T-helper 9 cell (primary cell): Measurements from ENCODE around the gene ZNF787.
"Not testable (repeated sequence)": the region's sequence is repeated elsewhere in the genome, so short reads cannot be mapped to it uniquely, and the experiment has no call there.

Source experiments
- DNase-seq: peaks from one replicate; pipeline ENCODE4 v3.0.0-alpha.2; 2020

The ZNF787 gene

DNA sequence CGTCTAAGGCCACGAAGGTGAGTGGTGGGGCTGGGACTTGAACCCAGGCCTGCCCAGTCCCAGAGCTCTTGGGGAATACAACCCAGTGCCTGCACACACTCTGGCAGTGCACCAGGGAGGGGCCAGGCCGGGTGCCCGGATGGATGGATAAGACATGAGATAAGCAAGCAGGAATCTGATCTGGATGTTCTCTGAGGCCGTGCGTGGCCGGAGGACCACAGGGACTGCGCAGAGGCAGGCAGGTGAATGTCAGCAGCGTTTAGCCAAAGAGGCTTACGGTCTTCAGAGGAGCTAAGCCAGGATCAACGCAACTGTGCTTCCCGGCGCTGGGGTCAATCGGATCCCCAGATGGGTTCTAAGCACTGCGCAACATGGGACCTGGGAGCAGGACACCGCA, 1.5 kb downstream of the ZNF787 start:
- DNase-seq, result no peak

DNA sequence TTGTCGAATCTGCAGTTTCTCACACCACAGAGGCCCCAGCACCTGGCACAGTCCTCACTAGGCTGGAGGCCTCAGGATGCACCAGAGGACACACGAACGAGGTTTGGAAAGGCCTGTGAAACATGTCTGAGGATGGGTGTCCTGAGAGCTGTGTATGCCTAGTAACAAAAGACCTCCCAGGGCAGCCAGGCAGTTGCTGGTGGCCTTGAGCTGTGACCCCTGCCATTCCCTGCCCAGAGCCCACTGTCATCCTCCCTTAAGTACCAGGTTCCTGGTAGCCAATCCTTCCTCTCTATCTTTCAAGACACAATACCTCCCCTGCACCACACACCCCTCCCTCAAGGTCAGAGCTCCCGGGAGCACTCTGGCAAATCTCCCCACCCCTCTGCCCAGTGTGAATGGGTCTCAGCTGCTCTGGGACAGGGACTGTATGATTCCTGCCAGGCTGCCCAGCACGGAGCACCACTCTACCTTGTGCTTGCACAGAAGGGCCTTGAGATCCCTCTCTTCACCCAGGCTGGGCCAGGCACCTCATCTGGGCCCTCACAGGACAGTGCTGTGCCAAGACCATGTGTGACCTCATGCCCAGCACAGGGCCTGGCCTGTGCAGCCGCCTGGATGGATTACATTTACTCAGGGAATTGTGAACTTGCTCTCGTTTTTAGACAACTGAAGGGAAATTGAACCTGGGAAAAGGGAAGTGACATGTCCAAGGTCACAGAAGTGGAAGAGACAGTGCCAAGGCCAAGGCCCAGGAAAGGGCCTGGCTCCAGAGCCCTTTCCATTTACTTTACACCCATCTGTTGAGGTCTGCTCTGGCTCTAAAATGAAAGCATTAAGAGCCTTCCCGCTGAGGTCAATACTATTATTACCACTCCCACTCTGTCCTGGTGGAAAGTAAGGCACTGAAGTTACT, 2.2 kb downstream of the ZNF787 start:
- no peak for DNase-seq

DNA sequence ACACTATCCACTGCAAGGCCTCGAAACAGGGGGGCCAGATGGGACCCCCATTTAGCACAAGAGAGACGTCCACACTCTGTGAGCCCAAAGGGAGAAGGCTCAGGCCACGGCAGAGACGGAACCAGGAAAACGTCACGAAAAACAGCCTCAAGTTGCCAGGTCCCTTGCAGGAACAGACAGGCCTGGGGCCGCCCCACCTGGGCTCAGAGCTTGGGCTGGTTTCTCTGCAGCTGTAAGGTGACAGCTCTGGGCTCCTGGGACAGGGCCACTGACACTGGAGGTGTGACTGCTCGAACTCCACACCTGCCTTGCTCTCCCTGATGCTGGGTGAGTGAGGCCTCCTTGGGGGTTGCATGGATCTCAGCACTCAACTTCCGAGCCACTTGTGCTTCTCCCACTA, 3.2 kb downstream of the ZNF787 start:
- no peak for DNase-seq

DNA sequence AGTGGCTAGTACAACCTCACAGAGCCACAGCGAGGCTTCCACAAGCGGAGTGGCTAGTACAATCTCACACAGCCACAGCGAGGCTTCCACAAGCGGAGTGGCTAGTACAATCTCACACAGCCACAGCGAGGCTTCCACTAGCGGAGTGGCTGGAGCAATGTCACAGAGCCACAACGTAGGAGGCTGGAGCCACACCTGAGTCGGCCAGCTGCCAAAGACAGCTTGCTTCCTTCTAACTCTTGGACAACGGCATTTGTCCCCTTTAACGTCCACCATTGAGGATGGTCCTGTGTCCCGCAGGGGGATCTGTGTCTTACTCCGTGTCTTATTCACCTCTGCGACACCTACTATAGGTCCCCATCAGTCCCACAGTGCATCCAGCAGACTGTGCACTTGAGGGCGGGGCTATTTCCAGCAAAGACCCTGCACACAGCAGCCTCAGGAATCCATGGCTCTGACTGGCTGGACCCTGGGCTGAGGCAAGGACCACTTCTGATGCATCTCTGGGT, 3.7 kb downstream of the ZNF787 start:
- no peak for DNase-seq

DNA sequence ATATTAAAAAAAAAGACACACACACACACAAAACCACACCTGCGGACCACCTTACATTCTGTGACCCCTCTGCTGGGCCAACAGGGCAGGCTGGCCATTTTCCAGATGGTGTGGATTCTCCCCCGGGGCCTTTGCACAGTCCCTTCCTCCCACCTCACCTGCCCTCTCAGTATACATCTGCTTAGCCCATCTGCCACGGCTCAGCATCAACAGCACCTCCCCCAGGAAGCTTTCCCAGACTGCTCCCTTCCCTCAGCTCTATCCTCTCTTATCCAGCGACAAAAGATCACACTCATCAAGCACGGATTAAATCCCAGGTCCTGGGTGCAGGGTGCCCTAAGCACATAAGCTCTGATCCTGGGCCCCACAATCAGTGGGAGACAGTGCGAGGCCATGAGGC, 4.5 kb downstream of the ZNF787 start:
- no peak for DNase-seq

DNA sequence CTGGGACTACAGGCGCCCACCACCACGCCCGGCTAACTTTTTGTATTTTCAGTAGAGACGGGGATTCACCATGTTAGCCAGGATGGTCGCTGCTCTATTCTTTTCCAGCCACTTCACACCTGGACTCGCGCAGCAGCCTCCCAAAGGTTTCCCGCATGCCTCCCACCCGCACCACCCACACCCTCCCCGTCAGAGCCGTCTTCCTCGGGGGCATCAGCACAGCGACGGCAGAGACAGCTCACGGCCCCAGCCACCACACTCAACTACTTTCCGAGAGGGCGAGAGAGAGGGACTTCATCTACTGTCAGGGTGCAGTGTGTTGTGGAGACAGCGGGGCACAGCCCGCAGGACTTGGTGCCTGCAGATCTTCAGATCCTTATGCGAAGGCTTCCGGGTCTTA, 5.6 kb downstream of the ZNF787 start:
- no peak for DNase-seq

DNA sequence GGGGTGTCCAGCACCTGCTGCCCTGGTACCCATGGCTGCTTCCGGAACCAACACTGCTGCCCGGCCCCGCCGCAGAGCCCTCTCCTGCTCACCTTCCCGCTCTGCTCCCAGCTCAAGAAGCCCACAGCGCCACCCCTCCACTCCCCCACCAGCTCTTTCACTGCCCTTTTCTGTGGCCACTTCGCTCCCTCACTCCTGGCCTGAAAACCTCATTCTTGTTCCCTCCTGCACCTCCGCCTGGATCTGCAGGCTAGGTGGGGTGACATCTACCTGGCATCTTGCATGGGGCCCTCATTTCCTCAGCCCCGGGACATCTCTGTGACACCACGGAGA, 6.4 kb downstream of the ZNF787 start:
- DNase-seq, result no peak

DNA sequence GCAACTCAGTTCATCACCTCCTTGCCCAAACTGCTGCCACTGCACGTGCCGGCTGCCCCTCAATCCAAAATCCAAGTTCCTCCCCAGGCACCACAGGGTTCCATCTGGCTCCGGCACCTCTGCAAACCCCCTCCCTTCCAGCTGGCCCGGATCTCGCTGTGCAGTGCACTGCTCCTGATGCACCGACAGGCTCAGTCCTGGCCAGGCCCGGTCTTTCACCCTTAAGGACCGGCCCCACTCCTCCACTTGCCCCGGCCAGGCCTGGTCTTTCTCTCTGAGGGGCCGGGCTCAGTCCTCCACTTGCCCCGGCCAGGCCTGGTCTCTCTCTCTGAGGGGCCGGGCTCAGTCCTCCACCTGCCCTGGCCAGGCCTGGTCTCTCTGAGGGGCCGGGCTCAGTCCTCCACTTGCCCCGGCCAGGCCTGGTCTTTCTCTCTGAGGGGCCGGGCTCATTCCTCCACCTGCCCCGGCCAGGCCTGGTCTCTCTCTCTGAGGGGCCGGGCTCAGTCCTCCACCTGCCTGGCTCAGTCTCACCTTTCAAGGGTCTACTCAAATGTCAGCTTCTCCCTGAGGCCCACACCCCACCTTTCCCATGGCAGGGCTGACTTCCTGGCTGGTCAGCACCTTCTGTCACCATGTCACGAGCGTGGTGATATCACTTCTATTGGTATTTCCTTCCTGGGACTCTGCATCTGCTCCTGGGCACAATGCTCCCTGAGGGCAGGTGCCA, 6.9 kb downstream of the ZNF787 start:
- no peak for DNase-seq

DNA sequence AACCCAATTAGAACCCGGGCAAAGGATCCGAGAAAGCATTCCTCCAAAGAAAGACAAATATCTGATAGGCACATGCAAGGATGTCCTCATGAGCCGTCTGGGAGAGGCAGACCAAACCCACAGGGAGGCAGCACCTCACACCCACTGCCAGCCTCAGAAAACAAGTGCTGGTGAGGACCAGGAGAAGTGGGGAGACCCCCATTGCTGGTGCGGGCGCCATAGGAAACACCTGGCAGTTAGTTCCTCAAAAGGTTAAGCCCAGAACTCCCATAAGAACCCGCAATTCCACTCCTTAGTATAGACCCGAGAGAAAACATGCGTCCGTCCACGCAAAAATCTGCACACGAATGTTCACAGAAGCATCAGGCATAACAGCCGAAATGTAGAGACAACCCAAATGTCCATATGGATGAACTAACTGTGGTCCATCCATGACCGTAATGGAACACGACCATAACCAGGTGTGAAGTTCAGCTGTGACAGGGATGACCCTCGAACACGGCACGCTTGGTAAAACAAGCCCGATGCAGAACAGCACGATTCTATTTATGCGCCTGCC, 7.9 kb downstream of the ZNF787 start:
- no peak for DNase-seq

DNA sequence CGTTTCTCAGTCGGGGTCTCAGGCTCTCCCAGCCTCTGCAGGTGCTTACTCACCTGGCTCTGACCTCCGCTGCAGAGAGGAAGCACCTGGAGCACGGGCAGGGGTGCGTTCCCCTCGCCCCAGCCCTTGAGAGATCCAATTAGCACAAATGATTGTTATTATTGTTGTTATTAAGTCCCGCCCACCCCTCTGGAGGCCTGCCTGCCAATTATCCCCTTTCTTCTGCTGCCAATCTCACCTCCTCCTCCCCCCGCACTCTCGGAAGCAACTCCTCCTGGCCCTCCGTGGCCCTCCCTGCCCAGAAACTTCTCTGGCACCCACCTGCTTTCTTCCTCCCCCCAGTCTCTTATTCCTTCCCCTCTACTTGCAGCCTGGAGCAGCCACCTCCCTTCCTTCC, 8.8 kb downstream of the ZNF787 start:
- DNase-seq, result no peak

DNA sequence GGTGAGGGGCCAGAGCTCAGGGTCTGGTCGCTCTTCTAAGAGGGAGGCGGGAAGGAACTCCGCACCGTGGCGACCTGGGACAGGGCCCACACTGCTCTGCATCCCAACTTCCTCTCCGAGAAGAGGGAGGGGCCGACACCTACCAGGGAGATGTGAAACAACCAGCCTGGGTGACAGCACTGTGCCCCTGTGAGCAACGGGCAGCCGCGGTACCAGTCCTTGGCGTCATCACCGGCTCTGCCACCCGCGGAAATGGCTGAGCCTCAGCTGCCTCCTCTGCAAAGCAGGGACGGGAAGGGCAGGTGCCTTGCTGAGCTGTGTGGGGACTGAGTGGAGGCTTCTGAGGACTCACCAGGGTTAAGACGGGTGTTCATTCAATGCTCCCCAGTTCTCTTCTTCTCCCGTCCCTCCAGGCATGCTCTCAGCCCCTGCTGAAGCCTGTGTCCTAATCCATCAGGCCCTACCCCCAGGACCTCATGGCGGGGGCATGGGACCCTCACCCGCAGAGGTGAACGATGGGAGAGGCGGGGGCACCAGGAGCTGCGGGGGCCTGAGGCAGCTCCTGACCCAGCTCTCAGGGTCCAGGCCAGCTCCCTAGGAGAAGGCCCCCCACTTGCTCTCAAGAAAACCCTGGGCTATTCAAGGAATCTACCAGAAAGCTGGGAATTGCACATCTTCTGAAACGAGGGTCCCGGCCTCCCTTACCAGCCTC, 9.3 kb downstream of the ZNF787 start:
- DNase-seq, result no peak

DNA sequence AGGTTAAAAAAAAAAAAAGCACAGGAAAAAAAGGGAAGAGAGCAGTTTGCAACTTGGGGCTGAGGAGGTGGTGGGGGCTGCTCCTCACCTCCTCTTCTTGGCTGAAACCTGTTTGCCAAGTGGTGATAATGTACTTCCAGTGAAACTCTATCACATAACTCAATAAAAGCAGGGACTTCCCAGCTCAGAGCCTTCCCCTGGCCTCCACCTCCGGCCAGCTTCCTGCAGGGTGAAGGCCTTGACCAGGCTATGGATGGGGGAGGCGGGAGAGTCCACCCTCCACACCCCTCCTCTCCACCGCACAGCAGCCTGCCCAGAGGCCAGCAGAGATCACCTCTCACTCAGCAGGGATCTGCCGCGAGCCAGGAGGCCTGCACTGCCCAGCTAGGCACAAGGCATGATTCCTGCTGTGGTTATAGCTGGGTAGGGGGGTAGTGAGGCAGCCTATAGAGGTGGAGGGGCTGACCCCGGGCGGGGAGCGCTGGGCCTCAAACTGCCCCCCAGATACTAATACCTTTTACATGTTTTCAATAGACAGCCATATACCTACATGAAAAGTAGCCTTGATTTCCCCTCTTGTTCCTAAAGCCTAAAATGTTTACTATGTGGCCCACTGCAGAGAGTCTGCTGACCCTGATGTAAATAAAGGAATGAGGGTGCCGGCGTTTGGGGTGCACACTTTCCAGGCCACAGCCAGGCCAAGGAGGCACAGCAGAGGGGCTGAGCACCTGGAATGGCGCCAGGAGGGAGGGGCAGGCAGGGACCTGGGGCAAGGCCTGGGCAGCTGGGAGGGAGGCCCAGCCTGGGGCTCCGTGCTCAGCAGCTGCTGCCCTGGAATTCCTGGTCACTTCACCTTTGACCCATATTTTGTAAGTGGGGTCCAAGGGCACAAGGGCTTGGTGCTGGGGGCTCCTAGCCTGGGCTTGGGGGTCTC, 10.3 kb downstream of the ZNF787 start:
- DNase-seq, result no peak

DNA sequence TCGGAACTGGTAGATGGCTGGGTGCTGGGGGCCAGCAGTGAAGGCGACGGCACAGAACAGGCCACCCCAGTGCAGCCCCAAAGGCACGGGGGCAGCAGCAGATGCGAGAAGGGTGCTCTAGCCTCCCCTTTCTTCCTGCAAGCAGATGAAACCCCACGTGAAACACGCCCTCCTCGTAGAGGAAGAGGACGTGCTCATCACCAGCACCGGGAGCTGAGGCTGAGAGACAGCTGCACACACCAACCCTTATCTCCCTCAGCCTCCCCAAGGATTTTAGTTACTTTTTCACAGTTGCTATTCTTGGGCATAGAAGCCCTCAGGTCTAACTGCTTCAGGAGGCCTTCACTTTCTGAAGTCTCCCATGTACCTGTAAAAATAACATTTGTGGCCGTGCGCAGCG, 11.9 kb downstream of the ZNF787 start:
- no peak for DNase-seq

DNA sequence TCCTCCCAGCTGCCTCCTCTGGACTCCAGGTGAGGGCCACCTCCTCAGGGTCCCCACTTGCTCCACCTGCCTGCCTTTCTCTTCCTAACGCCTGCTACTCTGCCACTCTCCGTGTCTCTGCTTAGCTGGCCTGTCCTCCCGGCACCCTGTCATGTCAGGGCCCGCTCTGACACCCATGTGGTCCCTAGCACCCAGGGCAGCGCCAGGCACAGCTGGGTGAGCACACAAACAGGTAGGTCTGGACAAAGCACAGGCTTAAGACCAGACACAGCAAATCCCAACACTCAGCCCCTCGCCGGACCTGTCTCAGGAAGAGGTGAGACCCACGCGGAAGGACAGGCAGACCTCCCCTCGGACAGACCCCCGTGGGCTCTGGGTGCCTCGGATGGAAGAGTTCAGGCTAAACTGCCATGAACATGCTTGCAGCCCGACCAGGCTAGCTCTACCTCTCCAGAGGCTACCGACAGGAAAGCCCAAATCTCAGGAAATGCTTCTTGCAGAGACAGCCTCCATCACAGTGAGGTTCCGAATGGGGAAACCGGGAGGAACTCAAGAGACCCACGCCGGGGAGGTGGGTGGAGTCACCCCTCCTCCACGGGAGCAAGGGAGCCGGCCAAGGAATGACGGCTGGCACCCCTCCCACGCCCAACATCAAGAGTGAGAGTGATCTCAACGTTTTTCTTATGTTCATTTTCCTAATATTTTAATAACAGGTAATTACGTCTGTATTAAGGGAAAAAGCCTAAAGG, 12.5 kb downstream of the ZNF787 start:
- DNase-seq, result no peak

DNA sequence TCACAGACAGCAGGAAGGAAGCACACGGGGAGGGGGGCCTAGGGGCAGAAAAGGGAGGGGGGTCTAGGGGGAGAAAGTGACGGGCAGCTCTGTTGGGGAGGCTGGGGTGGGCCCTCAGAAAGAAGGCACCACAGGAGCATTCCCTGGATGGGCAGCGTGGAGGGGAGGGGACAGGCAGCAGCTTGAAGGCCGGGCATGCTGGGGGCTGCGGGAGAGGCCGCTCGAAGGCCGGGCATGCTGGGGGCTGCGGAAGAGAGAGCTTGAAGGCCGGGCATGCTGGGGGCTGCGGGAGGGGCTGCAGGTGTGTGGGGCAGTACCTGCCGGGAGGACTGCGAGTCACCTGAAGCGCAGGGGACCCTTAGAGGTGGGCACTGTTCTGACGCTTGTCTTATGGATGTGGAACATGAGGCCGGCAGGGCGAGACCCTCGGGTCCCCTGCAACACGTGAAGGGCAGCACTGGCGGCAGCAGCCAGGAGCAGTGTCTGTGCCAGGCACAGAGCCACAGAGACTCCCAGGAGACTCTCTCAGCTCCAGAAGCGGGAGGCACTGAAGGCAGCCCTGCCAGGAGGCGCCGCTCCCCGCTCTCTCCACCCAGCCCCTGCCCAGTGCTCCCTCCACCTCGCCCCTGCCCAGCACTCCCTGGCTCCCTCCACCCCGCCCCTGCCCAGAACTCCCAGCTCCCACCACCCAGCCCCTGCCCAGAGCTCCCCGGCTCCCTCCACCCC, 13.3 kb downstream of the ZNF787 start:
- DNase-seq, result no peak

DNA sequence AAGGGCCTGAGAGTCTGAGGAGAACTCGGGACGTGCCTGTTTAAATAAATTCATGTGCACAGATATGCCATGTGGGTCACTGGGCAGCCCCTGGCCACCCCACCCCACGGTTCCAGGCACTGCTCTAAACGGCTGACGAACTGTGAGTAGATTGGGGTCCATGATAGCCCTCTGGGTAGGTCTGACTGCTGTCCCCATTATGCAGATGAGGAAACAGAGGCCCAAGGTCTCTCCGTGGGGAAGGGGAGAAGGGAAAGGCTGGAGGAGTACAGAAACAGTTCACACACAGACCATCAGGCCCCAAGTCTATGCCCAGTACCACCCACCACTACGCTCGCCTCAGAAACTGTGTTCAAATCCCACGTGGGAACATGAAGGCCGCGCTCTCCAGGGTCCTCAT, 14.1 kb downstream of the ZNF787 start:
- no peak for DNase-seq

DNA sequence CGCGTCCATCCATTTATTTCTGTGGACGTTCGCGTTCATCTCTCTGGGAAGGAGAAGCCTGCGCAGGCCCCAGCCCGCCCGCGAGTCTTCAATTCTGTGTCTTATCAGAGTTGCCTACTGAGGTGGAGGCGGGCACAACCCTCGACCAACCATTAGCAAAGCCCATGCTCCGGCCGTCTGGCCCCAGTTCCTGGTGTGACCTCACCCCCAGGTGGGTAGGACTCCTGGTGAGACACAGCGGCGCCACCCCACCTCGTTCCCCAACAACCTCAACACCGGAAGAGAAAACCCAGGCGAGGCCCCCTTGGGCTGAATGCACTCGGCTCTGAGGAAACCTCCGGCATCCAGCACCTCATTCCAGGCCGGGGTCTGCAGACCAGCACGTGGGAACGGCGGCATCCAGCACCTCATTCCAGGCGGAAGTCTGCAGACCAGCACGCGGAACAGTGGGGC, 14.7 kb downstream of the ZNF787 start:
- no peak for DNase-seq

DNA sequence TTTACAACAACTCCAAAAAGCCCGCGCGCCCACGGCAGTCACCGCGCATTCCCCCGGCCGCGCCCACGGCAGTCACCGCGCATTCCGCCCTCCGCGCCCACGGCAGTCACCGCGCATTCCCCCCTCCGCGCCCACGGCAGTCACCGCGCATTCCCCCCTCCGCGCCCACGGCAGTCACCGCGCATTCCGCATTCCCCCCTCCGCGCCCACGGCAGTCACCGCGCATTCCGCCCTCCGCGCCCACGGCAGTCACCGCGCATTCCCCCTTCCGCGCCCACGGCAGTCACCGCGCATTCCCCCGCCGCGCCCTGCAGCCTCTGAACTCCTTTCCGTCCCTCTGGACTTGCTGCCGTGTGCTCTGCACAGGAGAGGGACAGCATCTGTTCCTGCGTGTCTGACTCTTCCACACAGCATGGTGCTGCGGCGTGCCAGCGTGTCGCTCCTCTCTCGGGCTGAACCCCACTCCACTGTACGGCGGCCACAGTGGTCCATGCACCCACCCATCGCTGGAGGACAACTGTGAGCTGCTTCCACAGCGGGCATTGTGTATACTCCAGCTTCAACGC, 15.2 kb downstream of the ZNF787 start:
- DNase-seq, result not testable (repeated sequence)

DNA sequence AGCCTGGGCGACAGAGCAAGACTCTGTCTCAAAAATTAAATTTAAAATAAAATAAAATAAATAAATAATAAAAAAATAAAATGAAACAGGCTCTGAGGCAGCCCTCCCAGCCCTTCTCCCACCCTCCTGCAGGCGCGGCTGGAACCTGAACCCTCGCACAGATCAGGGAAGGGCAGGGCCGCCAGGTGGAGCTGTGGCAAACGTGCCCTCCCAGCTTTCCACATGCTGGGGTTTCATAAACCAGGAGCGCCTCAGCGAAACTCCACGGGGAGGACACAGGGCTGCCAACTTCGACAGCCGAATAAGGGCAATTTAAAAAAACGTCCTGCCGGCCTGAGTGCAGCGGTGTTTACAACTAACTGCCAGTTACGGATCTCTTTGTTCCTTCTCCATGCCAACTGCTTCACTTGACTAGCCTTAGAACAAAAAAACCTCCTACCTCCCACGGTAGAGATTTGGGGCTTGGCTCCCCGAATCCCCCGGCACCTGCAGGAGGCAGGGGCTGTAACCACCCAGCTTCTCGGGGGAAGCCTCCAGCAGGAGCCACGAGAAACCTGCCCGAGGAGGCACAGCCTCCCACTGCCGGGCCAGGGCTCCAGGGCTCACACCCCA, 15.9 kb downstream of the ZNF787 start:
- peak; percentile 42 for DNase-seq

DNA sequence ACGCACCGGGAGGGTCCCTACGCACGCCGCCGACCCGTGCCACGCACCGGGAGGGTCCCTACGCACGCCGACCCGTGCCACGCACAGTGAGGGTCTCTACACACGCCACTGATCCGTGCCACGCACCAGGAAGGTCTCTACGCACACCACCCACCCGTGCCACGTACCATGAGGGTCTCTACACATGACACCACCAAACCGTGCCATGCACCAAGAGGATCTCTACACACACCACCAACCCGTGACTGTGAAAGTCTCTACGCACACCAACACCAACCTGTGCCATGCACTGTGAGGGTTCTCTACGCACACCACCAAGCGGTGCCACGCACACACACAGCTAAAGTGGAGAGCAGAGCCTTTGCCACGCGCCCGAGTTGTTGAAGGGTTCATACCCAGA, 16.7 kb downstream of the ZNF787 start:
- no peak for DNase-seq
